CD4-positive, alpha-beta T cell treated with Interleukin-2 at 100 ng/mL for 4 hours (primary cell): ENCODE measurements around the gene FOXD3.
"Not testable (repeated sequence)": the region's sequence is repeated elsewhere in the genome, so short reads cannot be mapped to it uniquely, and the experiment has no call there.

Experiments
- DNase-seq: peaks from one replicate; pipeline ENCODE4 v3.0.0-alpha.2; 2020; ENCODE audit warnings: low spot score

Gene FOXD3

DNA sequence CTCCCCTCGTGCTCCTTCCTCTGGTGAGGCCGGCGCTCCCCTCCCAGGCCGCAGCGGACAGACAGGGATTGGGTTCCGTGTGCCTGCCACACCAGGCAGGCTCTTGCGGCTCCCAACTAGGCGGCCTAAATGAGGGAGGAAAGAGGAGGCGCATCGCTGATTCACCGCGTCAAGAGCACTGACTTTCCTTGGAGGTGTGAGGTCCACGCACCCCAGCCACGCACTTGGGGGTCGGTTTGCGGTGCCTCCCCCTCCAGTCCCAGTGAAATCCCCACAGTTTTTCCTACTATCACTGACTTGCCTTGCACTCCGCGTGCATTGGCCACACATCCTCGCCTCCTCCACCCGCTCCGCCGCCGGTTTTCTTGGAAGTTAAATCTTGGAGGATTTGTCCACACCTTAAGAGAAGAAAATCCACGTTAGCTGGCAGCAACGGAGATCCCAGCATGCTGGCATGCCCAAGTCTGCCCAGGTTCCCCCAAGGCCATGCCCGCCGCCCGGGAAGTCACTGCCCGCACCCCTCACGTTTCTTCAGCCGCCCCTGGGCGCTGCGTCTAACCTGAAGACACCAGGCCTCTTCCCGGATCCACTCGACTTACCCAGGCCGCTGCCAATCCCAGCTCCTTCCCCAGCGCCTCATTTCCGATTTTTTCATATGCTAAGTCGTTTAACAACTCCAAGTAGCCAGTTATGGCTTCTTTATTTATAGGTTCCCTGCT, 1.1 kb upstream of the FOXD3 start:
- no peak for DNase-seq

- no peak for DNase-seq
These were observed 618 bp upstream of the FOXD3 start for GRCh38 chr1:63321785-63322113.

DNA sequence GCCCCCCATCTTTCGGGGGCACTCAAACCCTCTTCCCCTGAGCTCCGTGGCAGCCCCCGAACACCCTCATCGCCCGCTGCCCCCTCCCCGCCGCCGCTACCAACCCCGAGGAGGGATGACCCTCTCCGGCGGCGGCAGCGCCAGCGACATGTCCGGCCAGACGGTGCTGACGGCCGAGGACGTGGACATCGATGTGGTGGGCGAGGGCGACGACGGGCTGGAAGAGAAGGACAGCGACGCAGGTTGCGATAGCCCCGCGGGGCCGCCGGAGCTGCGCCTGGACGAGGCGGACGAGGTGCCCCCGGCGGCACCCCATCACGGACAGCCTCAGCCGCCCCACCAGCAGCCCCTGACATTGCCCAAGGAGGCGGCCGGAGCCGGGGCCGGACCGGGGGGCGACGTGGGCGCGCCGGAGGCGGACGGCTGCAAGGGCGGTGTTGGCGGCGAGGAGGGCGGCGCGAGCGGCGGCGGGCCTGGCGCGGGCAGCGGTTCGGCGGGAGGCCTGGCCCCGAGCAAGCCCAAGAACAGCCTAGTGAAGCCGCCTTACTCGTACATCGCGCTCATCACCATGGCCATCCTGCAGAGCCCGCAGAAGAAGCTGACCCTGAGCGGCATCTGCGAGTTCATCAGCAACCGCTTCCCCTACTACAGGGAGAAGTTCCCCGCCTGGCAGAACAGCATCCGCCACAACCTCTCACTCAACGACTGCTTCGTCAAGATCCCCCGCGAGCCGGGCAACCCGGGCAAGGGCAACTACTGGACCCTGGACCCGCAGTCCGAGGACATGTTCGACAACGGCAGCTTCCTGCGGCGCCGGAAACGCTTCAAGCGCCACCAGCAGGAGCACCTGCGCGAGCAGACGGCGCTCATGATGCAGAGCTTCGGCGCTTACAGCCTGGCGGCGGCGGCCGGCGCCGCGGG, 837 bp downstream of the FOXD3 start:
- DNase-seq: peak; percentile 31

DNA sequence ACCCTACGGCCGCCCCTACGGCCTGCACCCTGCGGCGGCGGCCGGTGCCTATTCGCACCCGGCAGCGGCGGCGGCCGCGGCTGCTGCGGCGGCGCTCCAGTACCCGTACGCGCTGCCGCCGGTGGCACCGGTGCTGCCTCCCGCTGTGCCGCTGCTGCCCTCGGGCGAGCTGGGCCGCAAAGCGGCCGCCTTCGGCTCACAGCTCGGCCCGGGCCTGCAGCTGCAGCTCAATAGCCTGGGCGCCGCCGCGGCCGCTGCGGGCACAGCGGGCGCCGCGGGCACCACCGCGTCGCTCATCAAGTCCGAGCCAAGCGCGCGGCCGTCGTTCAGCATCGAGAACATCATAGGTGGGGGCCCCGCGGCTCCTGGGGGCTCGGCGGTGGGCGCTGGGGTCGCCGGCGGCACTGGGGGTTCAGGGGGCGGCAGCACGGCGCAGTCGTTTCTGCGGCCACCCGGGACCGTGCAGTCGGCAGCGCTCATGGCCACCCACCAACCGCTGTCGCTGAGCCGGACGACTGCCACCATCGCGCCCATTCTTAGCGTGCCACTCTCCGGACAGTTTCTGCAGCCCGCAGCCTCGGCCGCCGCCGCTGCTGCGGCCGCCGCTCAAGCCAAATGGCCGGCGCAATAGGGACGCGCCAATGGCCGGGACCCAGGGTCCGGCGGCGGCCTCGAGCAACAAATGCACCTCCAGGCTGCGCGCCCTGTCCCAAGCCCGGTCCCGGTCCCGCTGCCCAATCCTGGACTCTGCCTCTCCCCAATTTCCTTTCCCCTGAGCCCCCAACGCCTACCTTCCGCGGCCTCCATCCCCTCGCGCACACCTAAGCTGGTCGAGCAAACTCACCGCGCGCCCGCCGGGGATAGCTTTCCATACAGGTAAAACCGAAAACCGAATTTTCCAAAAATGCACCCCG, 1.8 kb downstream of the FOXD3 start:
- DNase-seq: no peak

- DNase-seq: no peak
These were observed 2.4 kb downstream of the FOXD3 start for GRCh38 chr1:63324779-63325119.

- DNase-seq: no peak
These were observed 3.1 kb downstream of the FOXD3 start for GRCh38 chr1:63325279-63325985.

GRCh38 chr1:63326106-63326472, 3.7 kb downstream of the FOXD3 start:
- no peak for DNase-seq

DNA sequence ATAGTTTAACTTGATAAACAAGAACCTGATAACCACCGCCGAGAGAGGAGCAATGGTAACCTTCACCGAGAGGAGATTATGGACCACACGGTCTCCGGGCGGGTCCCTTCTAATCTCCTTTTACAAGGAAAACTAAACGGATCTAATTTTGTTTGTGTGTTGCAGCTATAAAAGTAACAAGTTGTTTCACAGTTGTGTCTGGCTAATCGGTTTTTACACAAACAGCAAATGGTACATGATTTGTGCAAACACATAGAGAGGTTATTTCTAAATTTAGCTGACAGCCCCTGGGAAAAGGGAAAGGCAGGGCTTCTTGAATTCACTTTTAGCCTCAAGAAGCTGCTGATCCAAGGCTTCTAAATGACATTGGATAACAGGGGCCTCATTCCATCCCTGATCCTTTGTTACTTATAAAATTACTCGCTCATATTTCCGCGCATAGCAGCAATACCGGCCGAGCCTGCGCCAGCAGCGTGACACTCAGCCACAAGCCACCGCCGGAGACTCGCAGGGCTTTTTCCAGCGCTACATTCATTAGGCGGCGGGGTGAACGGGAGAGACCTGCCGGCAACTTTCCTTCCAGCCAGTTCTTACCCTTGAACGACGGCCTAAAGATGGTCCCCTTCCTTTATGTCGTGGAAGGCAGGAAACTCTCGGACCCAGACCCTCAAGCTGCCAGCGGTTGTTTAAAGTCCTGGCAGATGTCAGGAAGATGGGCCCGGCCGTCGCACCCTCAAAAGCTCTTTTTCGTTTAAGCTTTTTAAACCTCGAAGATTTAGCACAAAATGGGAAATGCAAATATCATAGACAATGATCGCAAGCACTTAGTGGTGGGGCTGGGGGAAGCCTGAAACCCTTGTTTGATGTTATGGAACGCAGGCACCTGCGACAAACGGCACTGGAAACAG, 4.4 kb downstream of the FOXD3 start:
- DNase-seq: no peak

- DNase-seq: peak; percentile 42
These were observed 5.2 kb downstream of the FOXD3 start for GRCh38 chr1:63327417-63328054.

DNA sequence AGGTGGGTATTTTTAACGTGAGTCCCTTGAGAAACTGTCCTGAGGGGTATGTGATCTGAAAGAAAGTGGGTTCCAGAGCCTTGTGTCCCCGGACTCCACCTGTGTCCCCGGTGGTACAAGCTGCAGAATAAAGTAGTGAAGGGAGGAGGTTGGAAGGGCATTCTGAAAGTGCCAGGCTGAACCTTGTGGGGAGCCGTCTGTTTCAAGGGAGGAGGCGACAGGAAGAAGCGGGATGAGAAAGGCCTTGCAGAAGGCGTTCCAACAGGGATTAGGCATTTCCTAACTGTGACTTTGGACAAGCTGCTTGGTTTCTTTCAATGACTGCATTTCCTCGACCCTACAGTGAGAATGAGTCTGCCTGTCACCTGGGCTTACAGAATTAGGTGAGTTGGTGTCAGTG, 5.8 kb downstream of the FOXD3 start:
- DNase-seq: no peak

DNA sequence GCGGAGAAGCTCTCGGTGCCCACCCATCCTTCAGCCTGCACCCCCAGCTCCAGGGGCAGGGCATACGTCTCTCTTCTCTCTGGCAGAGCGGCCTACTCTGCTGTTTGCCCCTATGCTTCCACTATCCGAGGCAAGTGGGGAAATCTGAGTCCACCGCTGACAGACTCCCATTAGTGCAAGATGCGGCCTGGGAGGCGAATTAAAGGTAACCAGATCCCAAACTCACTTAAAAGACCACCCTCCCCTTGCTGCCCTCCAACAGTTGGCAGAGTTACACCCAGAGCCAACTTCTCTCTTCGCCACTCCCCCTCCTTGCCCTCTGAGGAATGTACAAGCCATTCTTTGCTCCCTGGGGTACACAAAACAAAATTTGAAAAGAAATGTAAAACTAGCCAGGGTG, 6.4 kb downstream of the FOXD3 start:
- no peak for DNase-seq

GRCh38 chr1:63329621-63330330, 7.4 kb downstream of the FOXD3 start:
- no peak for DNase-seq

DNA sequence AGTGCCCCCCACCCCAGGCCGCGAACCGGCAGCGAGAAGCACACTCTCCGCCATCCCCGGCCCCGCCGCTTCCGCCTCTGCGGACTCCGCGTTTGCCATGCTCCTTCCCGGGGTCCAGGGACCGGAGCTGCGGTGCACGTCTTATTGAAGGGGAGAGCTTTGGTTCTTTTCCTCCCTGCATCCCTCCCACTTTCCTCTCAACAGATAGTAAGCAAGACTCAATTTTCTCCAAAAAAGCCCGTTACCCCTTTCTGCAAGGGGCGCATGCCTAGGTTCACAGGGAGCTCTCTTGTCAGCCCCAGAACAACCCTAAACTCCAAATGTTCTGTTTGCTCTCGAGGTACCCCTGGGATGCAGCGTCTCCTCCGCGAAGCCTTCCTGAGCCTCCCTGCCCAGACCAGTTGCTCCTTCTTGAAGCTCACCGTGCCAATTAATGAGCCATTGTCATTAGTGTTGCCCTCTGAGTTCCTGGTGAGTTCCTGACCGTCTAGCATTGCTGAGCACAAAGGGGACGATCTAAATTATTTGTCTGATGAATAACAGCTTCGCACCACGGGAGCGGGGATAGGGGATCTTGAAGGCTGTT, 8.1 kb downstream of the FOXD3 start:
- no peak for DNase-seq

GRCh38 chr1:63342402-63342801, 20.0 kb downstream of the FOXD3 start:
- DNase-seq: no peak

DNA sequence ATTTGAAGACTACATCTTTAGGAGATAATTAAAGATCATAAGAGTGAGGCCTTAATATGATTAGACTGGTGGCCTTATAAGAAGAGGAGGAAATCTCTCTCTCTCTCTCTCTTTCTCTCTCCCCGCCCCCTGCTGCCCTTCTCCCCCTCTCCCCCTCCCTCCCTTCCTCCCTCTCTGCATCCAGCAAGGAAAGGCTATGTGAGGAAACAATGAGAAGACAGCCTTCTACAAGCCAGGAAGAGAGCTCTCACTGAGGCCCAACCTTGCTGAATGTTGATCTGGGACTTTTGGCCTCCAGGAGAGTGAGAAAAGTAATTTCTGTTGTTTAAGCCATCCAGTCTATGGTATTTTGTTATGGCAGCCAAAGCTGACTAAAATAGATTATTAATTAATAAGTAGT, 21.6 kb downstream of the FOXD3 start:
- DNase-seq: no peak

GRCh38 chr1:63350320-63350719, 28.0 kb downstream of the FOXD3 start:
- DNase-seq: no peak

DNA sequence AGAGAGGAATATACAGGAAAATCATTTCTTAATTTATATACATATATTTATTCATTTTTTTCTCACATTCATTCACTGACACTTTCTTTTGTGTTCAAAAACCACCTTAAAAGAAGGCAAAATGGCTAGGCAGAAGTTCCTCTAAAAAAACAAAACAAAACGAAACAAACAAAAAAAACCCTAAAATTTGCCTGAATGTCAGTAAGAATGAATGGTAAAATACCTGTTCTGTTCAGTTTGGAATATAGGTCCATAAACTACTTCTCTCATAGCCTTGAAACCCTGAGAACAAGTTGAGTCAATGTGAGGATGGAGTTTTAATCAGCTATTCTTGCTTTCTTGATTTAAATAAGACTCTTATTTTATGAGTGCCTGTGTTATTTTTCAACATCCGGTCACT, 30.4 kb downstream of the FOXD3 start:
- no peak for DNase-seq

DNA sequence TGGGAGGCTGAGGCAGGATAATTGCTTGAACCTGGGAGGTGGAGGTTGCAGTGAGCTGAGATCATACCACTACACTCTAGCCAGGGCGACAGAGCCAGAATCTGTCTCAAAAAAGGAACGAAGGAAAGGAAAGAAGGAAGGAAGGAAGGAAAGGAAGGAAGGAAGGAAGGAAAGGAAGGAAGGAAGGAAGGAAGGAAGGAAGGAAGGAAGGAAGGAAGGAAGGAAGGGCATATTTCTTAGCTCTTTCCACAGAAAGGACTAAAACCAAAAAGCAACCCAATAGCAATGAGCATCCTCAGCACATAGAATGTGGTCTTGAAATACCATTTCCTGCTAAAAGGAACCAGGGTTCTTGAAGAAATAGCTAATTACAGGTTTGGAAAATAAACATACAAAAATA, 33.9 kb downstream of the FOXD3 start:
- DNase-seq: not testable (repeated sequence)

GRCh38 chr1:63359561-63359960, 37.2 kb downstream of the FOXD3 start:
- no peak for DNase-seq
